ENCODE data around the gene RTL1.

RTL1 gene

DNA sequence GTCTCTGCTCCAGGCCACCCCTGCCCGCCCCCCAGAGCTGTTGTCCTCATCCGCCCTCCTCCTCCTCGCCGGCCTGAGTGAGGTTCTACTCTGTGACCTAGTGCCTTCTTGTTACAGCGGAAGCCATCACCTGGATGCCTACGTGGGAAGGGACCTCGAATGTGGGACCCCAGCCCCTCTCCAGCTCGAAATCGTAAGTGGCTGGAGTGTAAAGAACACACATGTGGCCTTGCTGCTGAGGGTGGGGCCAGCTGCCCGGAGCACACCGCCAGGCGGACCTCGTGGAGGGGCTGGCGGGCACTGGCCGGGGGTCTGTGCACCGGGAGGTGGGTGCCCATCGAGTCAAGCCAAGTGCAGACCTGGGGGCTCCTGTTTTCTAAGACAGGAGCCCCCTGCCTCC, 58.2 kb downstream of the RTL1 start:
- DNase-seq, result no peak

DNA sequence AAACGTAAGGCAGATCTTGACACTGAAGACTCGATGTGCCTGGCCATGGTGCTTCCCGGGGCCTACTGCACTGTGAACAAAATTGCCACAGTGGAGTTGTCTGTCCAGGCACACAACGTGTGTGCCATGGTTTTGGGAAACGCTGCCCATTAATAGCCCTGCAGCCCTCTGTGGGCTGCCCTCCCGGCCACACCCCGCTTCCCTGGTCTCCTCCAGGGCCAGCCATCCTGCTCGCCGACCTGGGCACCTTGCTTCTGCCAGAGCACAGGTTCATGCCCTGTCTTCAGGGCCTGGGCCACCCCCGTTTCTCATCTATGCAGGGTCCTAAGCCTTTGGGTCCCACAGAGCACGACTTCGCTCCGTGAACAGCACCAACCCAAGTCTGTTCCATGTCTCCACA, 58.7 kb downstream of the RTL1 start:
- DNase-seq, result no peak

DNA sequence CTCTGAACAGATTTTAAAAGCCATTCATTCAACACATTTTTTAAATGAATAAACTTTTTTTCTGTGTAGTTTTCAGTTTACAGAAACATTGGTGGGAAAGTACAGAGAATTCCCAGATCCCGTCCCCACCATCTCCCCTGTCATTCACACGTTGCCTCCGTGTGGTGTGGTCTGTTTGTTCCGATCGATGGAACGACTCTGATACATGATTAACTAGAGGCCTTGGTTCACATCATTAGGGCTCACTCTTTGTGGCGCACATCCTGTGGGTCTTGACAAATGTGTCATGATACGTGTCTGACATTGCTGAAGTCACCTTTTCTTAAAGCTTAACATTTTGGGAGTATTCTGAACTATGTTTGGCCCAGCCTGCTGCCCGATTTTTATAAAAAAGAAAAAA, 59.1 kb downstream of the RTL1 start:
- no peak for DNase-seq

DNA sequence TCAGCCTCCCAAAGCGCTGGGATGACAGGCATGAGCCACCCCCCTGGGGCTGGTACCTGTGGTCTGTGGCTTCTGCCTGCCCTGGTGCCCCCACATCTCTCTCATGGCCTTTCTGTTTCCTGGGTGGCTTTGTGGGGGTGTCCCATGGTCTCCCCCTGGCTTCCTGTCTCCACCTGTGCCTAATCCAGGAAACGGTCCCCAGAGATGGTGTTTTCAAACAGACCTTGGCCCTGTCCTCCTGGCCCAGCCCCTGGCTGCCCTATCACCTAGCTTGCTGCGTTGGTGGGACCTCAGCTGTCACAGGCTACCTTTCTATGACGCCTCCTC, 59.5 kb downstream of the RTL1 start:
- DNase-seq, result no peak

DNA sequence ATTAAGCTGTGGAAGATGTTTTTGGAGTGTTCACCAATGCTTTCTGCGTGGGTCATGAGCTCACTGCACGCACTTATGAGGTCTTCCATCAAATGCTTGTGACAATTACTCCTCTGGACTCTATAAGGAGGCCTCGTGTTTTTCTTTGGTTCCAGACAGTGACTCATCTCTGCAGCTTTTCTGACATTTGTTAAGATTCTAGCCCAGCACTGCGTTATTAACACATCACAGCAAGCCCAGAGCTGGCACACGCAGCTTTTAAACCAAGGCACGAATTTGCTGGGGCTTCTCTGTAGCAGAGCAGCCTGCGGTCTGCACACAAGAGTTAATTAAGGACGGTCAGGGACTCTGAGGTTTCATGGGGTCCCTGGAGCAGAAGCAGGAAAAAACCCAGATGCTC, 60.7 kb downstream of the RTL1 start:
- no peak for DNase-seq

DNA sequence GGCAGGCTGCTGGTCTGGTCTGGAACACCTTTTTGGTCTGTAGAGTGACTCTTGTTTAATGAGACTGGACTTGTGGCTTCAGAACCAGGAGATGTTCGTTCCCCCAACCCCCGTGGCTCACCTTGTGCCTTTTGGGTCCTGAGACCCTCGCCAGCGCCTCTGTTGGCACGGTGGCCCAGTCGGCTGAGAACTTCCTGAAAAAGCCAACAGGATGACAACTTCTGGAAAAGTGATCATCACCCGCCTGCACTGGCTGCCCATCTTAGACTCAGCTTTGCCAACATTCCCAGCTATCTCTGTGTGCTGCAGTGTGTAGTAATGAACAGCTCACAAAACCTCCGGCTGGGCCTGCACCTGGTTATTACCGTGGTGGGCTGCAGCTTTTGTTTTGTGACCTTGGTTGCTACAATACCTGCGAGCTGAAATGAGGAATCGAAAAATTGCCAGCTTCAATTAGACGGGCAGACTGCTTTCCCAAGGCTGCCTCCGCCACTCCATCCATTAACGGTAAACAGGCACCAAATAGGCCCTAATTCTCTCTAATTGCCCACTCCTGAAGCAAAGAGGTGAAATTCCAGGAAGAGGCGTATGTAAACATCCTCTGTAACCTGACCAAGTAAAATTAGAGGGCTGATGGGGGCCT, 61.6 kb downstream of the RTL1 start:
- no peak for DNase-seq

DNA sequence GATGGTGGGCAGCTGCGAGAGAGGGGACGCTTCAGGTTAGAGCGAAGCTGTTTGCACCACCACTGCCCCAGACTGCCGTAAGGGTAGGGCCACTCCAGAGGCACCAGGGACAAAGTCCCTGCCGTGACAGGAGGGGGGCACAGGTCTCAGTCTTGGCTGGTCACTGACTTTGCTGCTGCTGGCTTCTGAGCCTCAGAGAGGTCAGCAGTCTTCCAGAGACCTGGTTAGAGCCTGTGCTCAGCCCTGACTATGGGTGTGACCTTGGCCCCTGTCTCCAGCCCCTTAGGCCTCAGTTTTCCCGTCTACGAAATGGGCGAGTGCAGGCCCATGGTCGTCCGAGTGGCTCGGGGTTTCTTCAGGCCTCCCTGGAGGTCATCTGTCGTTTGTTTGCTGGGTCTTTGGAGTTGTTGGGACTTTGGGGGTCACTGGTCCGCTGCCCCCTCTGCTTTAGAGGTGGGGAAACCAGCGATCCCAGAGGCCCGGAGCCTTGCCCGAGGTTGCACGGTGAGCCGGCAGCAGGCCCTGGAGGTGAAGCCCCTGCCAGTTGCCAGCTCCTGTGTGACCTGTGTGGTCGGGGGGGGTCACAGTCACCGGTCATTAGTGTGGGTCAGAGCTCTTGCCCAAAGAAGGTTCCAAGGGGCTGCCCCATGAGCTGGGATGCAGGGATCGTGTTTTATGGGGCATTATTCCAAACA, 62.3 kb downstream of the RTL1 start:
- DNase-seq, result no peak

DNA sequence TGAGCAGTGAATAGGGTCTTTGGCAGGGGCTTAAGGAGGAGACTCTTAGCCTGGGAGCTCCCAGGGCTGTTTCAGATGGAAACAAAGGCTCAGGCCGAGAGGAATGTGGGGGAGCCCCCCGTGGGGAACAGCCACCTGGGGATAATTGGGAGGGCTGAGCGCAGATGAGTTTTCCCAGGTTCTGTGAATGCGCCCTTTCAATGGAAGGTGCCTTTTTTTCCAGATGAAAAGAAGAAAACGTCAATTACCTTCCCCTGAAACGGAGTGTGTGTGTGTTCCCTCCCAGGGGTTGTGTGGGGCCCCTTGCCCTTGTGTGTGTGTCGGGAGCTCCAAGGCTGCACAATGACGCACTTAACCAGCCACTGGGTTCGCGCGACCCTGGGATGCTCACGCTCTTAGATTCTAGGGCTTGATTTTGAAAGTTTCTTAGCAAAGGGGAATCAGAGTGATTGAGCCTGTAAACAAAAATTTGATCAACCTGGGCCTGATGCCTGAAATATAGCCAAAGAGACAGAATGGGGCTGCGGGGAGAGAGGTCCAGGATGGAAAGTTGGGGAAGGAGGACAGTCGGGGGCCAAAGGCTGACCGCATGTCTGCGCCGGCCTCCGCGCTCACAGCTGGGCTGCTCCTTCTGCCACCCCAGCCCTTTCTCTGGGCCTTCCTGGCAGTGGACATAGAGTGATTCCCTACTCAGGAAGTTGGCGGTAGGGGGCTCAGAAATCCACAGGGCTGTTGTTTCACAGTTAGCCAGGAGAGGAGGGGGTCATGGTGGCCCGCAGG, 63.0 kb downstream of the RTL1 start:
- no peak for DNase-seq

DNA sequence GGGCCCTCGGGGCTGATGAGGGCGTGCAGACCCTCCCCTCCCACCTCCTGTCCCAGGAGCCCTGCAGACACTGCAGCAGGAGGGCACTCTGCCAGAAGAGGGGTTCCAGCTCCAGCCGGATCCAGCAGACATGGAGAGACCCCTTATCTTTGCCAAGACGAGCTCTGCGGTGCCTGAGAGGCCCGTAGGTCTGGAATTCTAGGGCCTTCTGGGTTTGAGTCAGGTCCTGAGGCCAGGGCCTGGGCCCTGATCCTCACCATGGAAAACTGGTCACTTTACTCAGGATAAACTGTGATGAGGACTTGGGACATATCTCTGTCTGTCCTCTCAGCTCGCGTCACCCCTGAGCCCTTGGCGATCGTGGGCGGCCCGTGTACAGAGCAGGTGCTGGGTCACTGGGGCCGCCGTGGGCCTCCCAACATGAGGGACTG, 63.8 kb downstream of the RTL1 start:
- no peak for DNase-seq

DNA sequence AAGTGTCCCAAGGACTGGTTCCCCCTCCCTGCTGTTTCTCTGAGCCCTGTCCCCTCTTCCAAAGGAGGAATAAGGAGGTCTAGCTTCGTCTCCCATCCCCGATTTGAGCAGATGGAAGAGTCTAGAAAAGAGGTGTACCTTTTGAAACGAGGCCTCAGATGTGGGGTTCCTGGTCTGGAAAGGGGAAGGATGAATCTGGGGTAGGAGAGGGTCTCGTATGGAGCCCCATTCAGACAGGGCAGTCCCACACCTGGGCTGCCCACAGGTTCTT, 64.3 kb downstream of the RTL1 start:
- DNase-seq, result no peak

DNA sequence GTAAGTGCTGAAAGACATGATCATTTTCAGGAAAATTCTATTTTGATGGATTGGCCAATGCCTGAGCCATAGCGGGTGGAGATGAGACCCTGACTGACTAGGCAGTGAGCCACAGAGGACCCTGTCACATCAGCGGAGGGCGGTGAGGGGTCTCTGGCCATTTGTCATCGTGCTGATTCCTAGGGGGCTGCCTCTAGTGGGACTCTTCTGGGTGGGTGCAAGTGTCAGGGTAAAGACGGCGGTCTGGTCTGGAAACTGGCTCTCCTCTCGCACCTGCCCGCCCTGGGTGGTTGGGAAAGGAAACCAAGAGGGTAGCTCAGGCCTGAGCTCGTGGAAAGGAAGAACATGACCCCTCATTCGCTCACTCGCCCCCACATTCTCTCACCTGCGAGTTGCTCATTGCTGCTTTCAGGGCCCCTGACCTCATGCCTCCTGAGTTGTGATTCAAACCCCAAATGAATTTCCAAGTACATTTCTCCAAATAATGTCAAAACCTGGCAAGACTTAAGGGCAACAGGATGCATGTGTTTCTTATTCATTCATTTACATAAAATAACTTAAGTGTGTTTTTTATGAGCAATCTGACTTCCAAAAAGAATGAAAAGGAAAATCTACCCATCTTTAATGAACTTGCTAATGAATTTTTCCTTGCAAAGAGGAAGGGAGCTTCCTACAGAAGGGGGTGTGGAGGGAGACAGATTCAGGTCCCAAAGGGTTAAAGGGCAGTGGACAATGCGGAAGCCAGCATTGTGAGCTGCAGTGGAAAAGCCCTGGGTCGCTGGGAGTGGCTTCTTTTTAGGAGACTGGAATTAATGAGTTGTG, 64.8 kb downstream of the RTL1 start:
- no peak for DNase-seq

DNA sequence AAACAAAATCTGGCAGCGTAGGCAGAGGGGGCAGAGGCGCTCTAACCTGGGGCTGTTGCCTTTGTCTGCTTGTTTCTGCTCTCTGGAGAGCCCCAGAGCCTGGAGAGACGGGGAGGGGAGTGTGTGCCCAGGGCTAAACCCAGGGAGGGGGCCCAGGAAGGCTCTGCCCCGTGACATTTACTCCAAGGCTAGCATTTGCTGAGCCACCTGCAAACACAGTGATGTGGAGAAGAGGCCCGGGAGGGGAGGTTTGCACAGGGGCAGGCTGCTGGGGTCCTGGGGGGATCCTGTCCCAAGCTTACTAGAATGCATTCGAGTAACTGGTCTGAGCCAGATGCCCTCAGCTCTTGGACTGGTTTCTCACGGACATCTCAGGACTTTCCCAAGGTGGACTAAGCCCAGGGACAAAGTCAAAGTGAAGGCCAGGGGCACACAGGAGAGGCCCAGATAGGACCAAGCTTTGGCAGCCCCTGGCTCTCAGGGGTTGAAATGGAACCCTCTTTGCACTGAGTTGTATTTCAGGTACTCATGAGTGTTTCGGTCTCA, 65.6 kb downstream of the RTL1 start:
- no peak for DNase-seq

DNA sequence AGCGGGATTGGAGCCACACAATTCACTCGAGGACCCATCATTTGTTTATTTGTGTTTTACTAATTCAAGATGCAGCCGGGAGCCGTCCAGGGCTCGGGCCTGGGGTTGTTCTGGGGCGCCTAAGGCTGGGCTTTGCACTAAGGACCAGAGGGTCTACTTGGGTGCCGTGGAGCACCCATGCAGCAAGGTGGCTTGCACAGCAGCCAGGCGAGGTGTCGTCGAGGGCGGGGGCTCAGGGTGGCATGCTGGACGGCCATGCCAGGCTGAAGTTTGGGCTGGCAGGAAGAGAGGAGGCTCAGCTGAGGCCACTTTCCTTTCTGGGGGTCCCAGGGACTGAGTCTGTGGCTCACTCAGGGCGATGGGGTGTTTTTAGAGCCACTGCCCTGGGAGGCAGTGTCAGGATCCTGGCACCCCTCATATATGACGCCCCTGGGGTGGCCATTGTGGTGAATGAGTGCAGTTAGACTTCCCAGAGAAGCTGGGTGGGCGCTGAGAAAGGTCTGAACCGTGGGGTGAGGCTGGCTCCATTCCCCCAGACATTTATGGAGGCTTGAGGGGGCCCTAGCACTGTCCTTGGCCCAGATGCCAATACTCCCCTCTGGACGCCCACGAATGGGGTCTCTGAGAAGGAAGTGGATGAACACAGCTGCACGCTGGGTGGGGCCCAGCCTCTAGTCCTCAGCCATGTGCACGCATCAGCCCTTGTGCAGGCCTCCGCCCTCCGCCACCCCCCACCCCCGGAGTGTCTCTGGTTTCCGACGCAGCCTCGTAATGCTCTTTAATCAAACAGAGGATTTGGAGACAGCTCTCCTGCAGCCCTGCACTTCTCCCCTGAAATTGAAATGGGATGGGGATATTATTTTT, 66.3 kb downstream of the RTL1 start:
- DNase-seq, result no peak

DNA sequence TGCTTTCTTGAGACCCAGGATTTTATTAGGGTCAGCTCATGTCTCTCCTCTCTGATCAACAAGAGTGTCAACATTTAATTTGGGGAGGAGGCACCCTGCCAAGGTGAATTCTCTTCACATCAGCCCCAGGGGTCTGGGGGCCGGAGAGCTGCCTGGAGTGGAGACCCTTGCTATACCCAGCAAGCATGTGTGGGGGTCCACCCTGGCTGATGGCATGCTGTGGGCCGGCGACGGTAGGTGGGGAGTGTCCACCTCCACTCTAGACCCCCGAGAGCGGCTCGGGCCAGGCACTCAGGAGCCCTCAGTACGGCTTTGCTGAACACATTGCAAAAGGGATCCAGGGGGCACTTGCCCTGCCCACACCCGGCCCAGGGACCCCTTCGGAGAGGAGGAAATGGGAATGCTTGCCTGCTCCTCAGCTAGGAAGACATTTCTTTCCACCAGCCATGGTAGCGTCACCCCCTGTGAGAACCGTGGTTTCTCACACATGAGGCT, 67.2 kb downstream of the RTL1 start:
- DNase-seq, result no peak

DNA sequence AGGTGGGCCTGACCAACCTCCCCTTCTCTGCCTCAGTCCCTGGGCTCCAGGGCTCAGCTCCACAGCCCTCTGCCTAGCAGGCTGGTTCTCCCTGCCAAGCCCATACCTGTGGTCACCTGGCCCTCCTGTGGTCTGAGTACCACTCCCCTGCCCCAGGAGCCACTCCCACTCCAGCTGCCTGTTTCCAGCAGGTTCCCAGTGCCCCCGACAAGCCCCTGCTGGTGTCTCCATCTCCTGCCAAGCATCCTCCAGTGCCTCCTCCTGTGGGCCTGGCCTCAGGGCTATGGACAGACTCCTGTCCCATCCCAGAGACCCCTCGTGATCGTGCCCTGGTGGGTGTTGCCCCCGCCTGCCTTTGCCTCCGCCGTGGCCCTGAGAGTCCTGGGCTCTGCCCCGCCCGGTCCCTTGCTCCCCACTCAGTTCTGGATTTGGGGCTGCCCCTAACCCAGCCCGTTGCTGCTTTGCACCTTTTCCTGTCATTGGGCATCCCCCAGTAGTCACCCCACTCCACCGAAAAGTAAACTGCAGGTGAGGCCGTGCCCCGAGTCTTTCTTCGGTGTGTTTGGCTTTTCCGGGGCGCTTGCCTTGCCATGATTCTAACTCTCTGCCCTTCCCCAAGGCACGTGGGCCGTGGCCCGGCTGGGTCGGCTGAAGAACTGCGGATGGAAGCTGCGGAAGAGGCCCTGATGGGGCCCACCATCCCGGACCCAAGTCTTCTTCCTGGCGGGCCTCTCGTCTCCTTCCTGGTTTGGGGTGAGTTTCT, 67.8 kb downstream of the RTL1 start:
- no peak for DNase-seq

DNA sequence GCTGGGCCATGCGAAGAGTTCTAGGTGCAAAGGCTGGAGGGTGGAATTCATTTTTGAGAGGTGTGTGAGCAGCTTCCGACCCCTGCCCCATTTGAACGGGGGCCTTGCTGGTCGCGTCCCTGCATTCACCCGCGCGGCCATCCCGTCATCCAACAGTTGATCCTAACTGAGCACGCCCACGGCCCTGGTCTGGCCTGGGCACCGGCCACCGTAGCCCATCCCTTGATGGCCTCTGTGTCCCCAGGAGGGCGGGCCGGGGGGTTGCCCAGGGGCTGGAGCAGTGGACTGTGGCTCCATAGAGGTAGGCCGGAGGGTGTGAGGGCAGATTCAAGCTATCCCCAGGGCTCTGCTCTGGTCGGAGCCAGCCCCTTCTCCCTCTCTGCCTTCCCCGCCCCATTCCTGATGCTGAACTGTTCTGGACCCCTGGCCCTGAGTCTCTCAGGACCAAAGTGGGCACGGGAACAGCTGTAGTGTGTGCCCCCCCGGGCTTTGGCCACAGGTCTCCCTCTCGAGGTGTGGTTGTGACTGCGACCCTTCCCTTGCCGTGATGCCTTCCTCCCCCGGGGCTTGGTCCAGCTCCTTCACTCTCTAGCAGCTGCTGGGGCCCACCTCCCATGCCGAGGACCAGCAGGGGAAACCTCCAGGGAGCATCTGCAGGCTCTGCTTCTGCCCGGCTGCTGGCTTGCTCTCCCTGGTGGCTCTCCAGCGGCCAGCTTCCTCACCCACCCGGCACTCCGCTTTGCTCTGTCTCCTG, 68.6 kb downstream of the RTL1 start:
- DNase-seq, result no peak

DNA sequence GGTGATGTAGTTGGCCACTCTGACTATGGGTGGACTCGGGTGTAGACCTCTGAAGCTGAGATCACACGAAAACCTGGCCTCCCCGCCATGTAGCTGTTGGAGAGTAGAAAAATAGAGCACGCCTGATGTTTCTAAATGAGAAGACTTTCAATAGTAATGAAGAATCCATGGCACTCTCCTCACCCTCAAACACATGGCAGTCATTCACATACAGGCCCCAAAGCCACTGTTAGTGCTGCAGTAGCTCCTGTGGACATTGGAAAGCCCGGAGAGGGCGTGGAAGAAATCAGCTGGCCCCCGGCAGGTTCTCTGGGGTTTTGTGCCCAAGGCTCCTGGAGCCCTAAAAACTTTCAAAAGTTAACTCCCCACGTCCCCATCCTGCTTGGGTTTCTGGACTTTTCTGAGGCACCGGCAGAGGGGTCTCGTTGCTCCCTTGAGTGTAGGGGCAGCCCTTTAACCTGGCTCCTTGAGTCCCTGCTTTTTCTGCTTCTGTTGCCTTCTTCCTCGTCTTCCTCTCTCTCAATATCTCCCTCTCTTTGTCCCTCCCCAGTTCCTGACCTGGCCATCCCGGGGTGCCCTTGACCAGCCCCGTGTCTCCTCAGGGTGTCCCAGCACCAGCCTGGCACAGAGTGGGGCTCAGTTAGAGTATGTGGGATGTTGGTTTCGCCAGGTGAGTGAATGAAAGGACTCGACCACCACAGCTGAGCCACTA, 69.3 kb downstream of the RTL1 start:
- DNase-seq, result no peak

DNA sequence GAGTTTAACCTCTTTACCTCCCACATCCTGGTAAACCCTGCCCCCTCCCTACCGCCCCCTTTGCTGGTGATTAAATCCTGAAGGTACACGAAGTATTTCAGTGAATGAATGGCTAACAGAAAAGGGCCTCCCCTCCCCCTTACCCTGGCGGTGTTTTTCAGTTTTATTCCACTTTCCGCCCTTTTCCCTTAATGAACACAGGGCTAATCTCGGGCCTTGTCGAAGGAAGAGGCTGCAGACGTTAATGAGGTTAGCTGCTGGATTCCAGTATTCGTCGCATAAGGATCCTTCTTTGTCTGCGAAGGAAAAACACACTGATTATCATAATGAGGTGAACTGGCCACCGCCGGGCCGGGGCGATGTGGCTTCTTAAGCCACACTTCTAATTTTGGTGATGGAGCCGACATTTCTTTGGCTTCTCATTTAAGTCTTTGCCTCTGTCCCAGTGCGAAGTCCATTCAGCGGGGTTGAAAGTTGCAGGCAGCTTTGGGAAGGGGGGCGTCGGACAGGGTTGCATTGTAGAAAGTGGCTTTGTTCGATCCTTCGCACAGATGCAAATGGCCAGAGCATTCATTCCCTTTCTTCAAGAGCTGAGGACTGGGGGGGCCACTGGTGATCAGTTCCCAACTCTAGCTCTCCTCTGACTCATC, 71.1 kb downstream of the RTL1 start:
- no peak for DNase-seq

DNA sequence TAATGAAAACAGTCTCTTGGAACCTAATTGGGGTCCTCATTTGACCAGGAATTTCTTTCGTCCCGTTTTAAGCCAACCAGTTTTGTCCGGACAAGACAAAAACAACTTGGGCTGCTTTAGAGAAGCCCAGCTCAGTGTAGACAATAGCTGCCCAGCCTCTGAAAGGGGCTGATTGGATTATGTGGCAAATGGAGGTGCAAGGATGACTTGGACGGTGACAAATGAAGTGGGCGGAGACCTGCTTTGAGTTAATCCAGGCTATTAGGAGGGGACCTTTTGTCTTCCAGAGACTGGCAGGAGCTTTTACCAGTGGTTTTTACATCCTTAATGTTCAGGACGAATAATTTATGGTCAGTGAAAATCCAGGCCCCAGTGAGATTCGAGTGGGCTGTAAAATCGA, 72.8 kb downstream of the RTL1 start:
- no peak for DNase-seq

Data from inflammatory macrophage (primary cell).